ENCODE data around the gene BLMH.

DNA sequence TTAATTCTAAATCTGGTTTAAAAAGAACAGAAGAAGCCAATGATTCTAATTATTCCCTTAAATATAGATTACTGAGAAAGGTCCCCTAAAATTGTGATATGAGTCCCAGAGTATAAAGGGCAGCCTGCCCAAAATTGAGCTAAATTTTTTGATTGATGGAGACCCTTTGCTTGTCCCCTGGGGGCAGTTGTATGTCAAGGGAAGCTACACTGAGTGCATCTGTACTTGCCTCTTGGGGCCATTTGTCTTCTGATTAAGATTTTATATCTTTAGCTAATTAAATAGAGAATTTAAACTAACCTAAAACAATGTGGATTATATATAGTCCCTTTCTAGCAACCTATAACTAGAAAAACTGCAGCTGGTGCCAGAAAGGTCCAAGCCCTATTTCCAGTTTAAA, 12.6 kb downstream of the BLMH start:
- TF ChIP-seq, protein P1, sequence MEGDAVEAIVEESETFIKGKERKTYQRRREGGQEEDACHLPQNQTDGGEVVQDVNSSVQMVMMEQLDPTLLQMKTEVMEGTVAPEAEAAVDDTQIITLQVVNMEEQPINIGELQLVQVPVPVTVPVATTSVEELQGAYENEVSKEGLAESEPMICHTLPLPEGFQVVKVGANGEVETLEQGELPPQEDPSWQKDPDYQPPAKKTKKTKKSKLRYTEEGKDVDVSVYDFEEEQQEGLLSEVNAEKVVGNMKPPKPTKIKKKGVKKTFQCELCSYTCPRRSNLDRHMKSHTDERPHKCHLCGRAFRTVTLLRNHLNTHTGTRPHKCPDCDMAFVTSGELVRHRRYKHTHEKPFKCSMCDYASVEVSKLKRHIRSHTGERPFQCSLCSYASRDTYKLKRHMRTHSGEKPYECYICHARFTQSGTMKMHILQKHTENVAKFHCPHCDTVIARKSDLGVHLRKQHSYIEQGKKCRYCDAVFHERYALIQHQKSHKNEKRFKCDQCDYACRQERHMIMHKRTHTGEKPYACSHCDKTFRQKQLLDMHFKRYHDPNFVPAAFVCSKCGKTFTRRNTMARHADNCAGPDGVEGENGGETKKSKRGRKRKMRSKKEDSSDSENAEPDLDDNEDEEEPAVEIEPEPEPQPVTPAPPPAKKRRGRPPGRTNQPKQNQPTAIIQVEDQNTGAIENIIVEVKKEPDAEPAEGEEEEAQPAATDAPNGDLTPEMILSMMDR (IDR thresholded peaks at IDR 0.05), result no peak
- no peak for TF ChIP-seq POLR2A (IDR thresholded peaks at IDR 0.05)
